GM12891 (cell line): ENCODE data around the gene FER.

ENCODE experiments used
- POLR2A ChIP-seq: IDR thresholded peaks from 2 replicates; pipeline ENCODE4 v1.6.1; 2011; ENCODE audit warnings: low read depth, low read length, control low read depth
- POLR2AphosphoS5 ChIP-seq: IDR thresholded peaks from 2 replicates; pipeline ENCODE4 v1.6.1; 2011; ENCODE audit warnings: low read depth, low read length, control low read depth
- TAF1 ChIP-seq: IDR thresholded peaks from 2 replicates; pipeline ENCODE4 v1.6.1; 2011; ENCODE audit warnings: low read depth, low read length, control low read depth

- TF ChIP-seq POLR2A (no peak), POLR2AphosphoS5 (no peak), TAF1 (no peak)
Observed at GRCh38 chr5:108975697-108976096, 228.0 kb downstream of the FER start.
